ENCODE data around the gene SLC5A1. TPM values are rescaled to one million over a fixed set of nuclear protein-coding genes. Genes with fewer than 3 reads are reported as not detected.
A peak's percentile ranks its signal among the peaks of the same experiment; 100 is the strongest.

SLC5A1 gene
- total and polyA plus RNA-seq, 11 donors, result 22.1 to 181 (median 103) TPM

- ATAC-seq, result peak; percentile 11 to 63 (median 48)
- peak overlapping the region; percentile 40 to 85 (median 68) for H3K27ac ChIP-seq
These were observed 20.6 kb downstream of the SLC5A1 start for GRCh38 chr22:32063701-32064100.

DNA sequence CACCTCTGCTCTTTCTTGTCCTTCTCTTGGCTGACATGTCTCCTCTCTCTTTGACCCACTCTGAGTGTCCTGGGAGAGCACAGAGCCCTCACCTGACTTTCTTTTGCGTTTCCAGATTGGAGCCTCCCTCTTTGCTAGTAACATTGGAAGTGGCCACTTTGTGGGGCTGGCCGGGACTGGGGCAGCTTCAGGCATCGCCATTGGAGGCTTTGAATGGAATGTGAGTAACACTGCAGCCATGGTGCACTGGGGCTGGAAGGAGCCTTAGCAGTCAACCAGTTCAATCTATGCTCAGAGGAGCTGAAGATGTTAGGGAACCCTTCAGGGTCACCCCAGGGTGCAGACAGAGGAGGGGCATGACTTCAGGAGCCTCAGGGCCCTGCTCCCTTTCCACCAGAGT, 23.8 kb downstream of the SLC5A1 start:
- no peak for DNase-seq
- WGBS, 4 donors, result 42 to 49% (median 46%) methylated on average over 3 of the region's 3 CpGs
- no peak overlapping the region for H3K4me3 ChIP-seq
- intact Hi-C loops (cut with DNase I), result no loop called here
- H3K36me3 ChIP-seq, result peaks cover 0 to 34% (median 0%) of the 10 kb centered on the region in 9 donors
- peaks cover 0 to 30% (median 3%) of the 10 kb centered on the region in 12 donors for H3K4me1 ChIP-seq
- H3K27me3 ChIP-seq, result no peaks in the 10 kb centered on the region
- no peaks in the 10 kb centered on the region for H3K9me3 ChIP-seq
- peak overlapping the region in 2 of 12 donors; percentile 5 to 30 for H3K27ac ChIP-seq
- TF ChIP-seq, protein P1, sequence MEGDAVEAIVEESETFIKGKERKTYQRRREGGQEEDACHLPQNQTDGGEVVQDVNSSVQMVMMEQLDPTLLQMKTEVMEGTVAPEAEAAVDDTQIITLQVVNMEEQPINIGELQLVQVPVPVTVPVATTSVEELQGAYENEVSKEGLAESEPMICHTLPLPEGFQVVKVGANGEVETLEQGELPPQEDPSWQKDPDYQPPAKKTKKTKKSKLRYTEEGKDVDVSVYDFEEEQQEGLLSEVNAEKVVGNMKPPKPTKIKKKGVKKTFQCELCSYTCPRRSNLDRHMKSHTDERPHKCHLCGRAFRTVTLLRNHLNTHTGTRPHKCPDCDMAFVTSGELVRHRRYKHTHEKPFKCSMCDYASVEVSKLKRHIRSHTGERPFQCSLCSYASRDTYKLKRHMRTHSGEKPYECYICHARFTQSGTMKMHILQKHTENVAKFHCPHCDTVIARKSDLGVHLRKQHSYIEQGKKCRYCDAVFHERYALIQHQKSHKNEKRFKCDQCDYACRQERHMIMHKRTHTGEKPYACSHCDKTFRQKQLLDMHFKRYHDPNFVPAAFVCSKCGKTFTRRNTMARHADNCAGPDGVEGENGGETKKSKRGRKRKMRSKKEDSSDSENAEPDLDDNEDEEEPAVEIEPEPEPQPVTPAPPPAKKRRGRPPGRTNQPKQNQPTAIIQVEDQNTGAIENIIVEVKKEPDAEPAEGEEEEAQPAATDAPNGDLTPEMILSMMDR (IDR thresholded peaks at IDR 0.05), result no peak
- TF ChIP-seq POLR2A (IDR thresholded peaks at IDR 0.05), result no peak
- ATAC-seq, result peak in 2 of 4 donors; percentile 16 to 31

More at GRCh38 chr22:32063701-32064100, 20.6 kb downstream of the SLC5A1 start:
- Histone ChIP-seq H3K36me3 (peaks cover 0 to 14% (median 0%) of the 10 kb centered on the region in 9 donors), H3K27me3 (no peaks in the 10 kb centered on the region), H3K9me3 (no peaks in the 10 kb centered on the region), H3K4me3 (peak overlapping the region in 2 of 12 donors; percentile 60 to 63), H3K4me1 (peaks cover 0 to 28% (median 0%) of the 10 kb centered on the region in 12 donors)
- intact Hi-C loops (cut with DNase I), result no loop called here
- DNase-seq, result no peak
- 43 to 48% (median 45%) methylated on average over 2 of the region's 2 CpGs for WGBS, 4 donors
- TF ChIP-seq, protein P1 (IDR thresholded peaks at IDR 0.05), result no peak
- TF ChIP-seq POLR2A (IDR thresholded peaks at IDR 0.05), result no peak

DNA sequence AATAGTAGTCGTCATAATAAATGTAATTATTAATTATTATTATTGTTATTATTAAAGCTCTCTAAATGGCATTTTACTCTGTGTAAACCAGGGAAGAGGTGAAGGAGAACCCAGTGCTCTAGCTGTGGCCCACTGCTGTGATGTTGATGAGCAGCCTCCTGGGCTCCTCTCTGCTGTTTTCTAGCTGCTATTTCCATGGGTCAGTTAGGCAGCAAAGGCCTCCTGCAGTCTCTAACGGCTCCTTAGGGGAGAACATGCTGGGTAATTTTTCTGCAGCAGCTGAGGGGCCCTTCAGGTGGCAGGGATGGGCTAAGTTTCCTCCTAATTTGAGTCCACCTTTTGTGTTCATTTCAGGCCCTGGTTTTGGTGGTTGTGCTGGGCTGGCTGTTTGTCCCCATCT, 24.6 kb downstream of the SLC5A1 start:
- H3K4me1 ChIP-seq, result peaks cover 0 to 29% (median 3%) of the 10 kb centered on the region in 12 donors

GRCh38 chr22:32069579-32070372, 26.7 kb downstream of the SLC5A1 start:
- H3K27me3 ChIP-seq, result peaks cover 0 to 7% (median 0%) of the 10 kb centered on the region in 9 donors
- TF ChIP-seq POLR2A (IDR thresholded peaks at IDR 0.05), result no peak
- TF ChIP-seq, protein P1 (IDR thresholded peaks at IDR 0.05), result no peak
- H3K36me3 ChIP-seq, result peaks cover 0 to 50% (median 0%) of the 10 kb centered on the region in 9 donors
- intact Hi-C loops (cut with DNase I), result no loop called here
- H3K27ac ChIP-seq, result peak overlapping the region in 5 of 12 donors; percentile 15 to 52 (median 26)
- no peak overlapping the region for H3K4me3 ChIP-seq
- peaks cover 0 to 39% (median 2%) of the 10 kb centered on the region in 12 donors for H3K4me1 ChIP-seq
- peak in 3 of 4 donors; percentile 33 to 63 (median 58) for ATAC-seq
- 53 to 71% (median 61%) methylated on average over 3 to 4 of the region's 4 CpGs for WGBS, 4 donors
- H3K9me3 ChIP-seq, result no peaks in the 10 kb centered on the region
- no peak for DNase-seq

More for the DNA sequence above, 24.6 kb downstream of the SLC5A1 start:
- Histone ChIP-seq H3K9me3 (no peaks in the 10 kb centered on the region), H3K4me3 (no peak overlapping the region), H3K27me3 (no peaks in the 10 kb centered on the region), H3K27ac (no peak overlapping the region), H3K36me3 (peaks cover 0 to 41% (median 0%) of the 10 kb centered on the region in 9 donors)
- WGBS, 4 donors, result 6 to 56% (median 25%) methylated on average over 2 of the region's 2 CpGs
- intact Hi-C loops (cut with DNase I), result no loop called here
- TF ChIP-seq POLR2A (IDR thresholded peaks at IDR 0.05), result no peak
- TF ChIP-seq, protein P1 (IDR thresholded peaks at IDR 0.05), result no peak
- DNase-seq, result no peak
- no peak for ATAC-seq
